Upper lobe of right lung (tissue), 1 donor: ENCODE measurements around the gene TP53I3. TPM values are rescaled to one million over a fixed set of nuclear protein-coding genes. Genes with fewer than 3 reads are reported as not detected.

ENCODE experiments used
- ATAC-seq: fragments of 200-7000 bp; cut with Tn5 transposase; one replicate; pipeline ENCODE4 v1.9.1; 2020; ENCODE audit warnings: mild to moderate bottlenecking, moderate library complexity
- DNase-seq: peaks from one replicate; pipeline ENCODE4 v3.0.0-alpha.2; 2020
- H3K27ac ChIP-seq: fragments of 200-600 bp; one replicate; pipeline ENCODE4 v1.8.0; 2022
- H3K27me3 ChIP-seq: fragments of 200-600 bp; one replicate; pipeline ENCODE4 v1.8.0; 2022; ENCODE audit warnings: mild to moderate bottlenecking
- H3K36me3 ChIP-seq: fragments of 200-600 bp; one replicate; pipeline ENCODE4 v1.8.0; 2022
- H3K4me1 ChIP-seq: fragments of 200-600 bp; one replicate; pipeline ENCODE4 v1.8.0; 2022
- H3K4me3 ChIP-seq: fragments of 200-600 bp; one replicate; pipeline ENCODE4 v1.8.0; 2022; ENCODE audit warnings: mild to moderate bottlenecking
- H3K9me3 ChIP-seq: fragments of 200-600 bp; one replicate; pipeline ENCODE4 v1.8.0; 2022
- CTCF ChIP-seq: fragments of 200-600 bp; IDR thresholded peaks from one replicate; pipeline ENCODE4 v1.8.0; 2022; ENCODE audit warnings: antibody characterized with exemption
- intact Hi-C: fragments of 100-400 bp; cut with DNase I; formaldehyde crosslinking; loops from one replicate; pipeline ENCODE4 v1.11.0; 2022
- long read RNA-seq: library from polyadenylated mRNA; unstranded; transcript quantifications from one replicate; pipeline ENCODE4 v2.0.0, GENCODE V29; 2021
- total RNA-seq: library from RNA; stranded (reverse); fragmentation: NEBNext Ultra II Directional; extraction: Animal tissue kit (Norgen Biotek cat#: 25700); gene quantifications from one replicate; pipeline ENCODE4 v1.2.1, GENCODE V29; 2021
- donor health status: DM: no; HTN: yes; CAD: no; lungs with severe emphysema.

The TP53I3 gene
- 44.3 TPM for total RNA-seq
- long read RNA-seq, transcript TP53I3-204 (3 exons, 677 nt), result minor isoform, 5 of 70 reads
- long read RNA-seq, transcript TP53I3-201 (5 exons, 1,998 nt), result major isoform, 29 of 70 reads
- long read RNA-seq, transcript TP53I3-203 (4 exons, 747 nt), result minor isoform, 7 of 70 reads
- long read RNA-seq, transcript TP53I3-202 (6 exons, 1,635 nt), result minor isoform, 17 of 70 reads
- long read RNA-seq, partial matches to known transcripts, result 3 of 70 reads
- long read RNA-seq, other reads (novel, unspliced or antisense), result 9 of 70 reads

- H3K27ac ChIP-seq, result peak within 1 kb of the TSS; percentile 92
- intact Hi-C loops, result no loop called here
- H3K4me3 ChIP-seq, result peak within 1 kb of the TSS; percentile 63
- H3K4me1 ChIP-seq, result peaks cover 22% of the 10 kb centered on the region
- ATAC-seq (peak; percentile 94), DNase-seq (peak; percentile 95)
- no peaks in the 10 kb centered on the region for H3K27me3 ChIP-seq
- peaks cover 32% of the 10 kb centered on the region for H3K36me3 ChIP-seq
- TF ChIP-seq CTCF, result peak; percentile 98
- no peaks in the 10 kb centered on the region for H3K9me3 ChIP-seq
Observed at GRCh38 chr2:24084386-24085199, at the start of gene TP53I3. Gene TP53I3, minus strand, starts transcription at chr2:24084834. Its CDS starts 508 bp downstream, at chr2:24084326.

DNA sequence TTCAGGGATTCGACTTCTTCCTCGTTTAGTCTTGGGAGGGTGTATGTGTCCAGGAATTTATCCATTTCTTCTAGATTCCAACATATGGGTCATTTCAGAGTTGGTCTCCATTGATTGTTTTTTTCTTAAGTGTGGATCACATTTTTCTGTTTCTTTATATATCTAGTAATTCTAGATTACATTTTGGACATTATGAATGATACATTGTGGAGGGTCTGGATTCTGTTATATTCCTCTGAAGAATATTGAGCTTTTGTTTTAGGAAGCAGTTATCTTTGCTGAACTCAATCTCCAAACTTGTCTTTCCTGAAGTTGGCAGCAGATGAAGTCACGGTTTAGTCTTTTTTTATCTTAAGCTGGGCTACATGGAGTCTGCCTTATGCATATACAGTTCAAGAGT lies 47.9 kb upstream of the TP53I3 start:
- TF ChIP-seq CTCF, result no peak
- intact Hi-C loops, result no loop called here
- Histone ChIP-seq H3K4me1 (no peaks in the 10 kb centered on the region), H3K36me3 (no peaks in the 10 kb centered on the region), H3K27me3 (no peaks in the 10 kb centered on the region), H3K4me3 (no peak overlapping the region), H3K9me3 (no peaks in the 10 kb centered on the region), H3K27ac (no peak overlapping the region)
- ATAC-seq (no peak), DNase-seq (no peak)

- Histone ChIP-seq H3K4me1 (peaks cover 5% of the 10 kb centered on the region), H3K36me3 (no peaks in the 10 kb centered on the region), H3K27ac (no peak overlapping the region), H3K4me3 (no peak overlapping the region), H3K9me3 (no peaks in the 10 kb centered on the region), H3K27me3 (no peaks in the 10 kb centered on the region)
- TF ChIP-seq CTCF, result no peak
- DNase-seq (no peak), ATAC-seq (no peak)
- intact Hi-C loops, result no loop called here
Observed at GRCh38 chr2:24125956-24126355, 41.3 kb upstream of the TP53I3 start.

GRCh38 chr2:24123922-24124580 lies 39.4 kb upstream of the TP53I3 start:
- Histone ChIP-seq H3K9me3 (no peaks in the 10 kb centered on the region), H3K4me1 (peaks cover 5% of the 10 kb centered on the region), H3K27ac (peak overlapping the region; percentile 90), H3K4me3 (peak overlapping the region; percentile 82), H3K27me3 (no peaks in the 10 kb centered on the region), H3K36me3 (no peaks in the 10 kb centered on the region)
- ATAC-seq (no peak), DNase-seq (no peak)
- TF ChIP-seq CTCF, result no peak
- intact Hi-C loops, result no loop called here

DNA sequence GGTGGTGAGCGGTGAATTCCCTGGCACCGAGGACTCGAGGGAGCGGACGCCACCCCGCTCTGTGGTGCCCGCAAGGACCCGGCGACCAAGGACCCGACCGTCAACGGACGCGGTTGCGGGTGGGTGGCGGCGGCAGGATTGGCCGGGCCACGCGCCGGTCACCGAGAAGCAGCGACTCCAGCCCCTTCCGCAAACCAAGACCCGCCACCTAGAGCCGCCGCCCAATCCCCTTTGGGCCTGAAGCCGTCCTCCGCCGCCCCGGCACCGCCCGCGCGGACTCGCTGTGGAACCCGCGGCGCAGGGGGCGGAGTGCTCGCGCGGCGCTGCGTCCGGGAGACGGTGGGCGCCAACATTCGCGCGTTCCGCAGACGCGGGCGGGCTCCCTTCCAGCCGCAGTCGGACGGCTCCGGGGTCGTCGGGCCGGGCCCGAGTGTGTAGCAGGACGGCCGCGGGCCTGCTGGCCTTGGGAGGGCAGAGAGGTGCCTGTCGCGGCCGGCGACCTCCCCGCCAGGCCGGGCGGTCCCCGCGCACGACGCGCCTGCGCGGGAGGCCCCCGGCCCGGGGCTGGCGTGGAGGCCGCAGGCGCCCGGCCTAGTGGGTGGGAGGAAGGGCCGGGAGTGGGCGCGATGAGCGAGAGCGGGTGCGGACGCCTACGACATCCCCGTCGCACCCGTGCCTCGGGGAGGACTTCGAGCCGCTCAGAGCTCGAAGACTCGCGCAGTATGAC lies 38.7 kb upstream of the TP53I3 start, which contains the start of the genes FAM228B and PFN4:
TSS of gene FAM228B (plus strand) at position 275 of the 727 bp plus-strand sequence. CDS start 893 bp downstream, outside the sequence.
TSS of gene PFN4 (minus strand) at position 140 of the 727 bp plus-strand sequence. CDS start 799 bp downstream, outside the sequence.
- intact Hi-C loops, result no loop called here
- H3K36me3 ChIP-seq, result no peaks in the 10 kb centered on the region
- peak within 1 kb of the TSS; percentile 82 for H3K4me3 ChIP-seq
- peaks cover 5% of the 10 kb centered on the region for H3K4me1 ChIP-seq
- DNase-seq (peak; percentile 96), ATAC-seq (peak; percentile 99)
- H3K27me3 ChIP-seq, result no peaks in the 10 kb centered on the region
- H3K27ac ChIP-seq, result peak within 1 kb of the TSS; percentile 90
- no peak for TF ChIP-seq CTCF
- no peaks in the 10 kb centered on the region for H3K9me3 ChIP-seq
